RWPE2 (cell line): ENCODE data around the gene CSF3.
A peak's percentile ranks its signal among the peaks of the same experiment; 100 is the strongest.
"Not testable (repeated sequence)": the region's sequence is repeated elsewhere in the genome, so short reads cannot be mapped to it uniquely, and the experiment has no call there.

Experiments
- ATAC-seq: fragments of 200-7000 bp; cut with Tn5 transposase; 3 replicates; pipeline ENCODE4 v1.9.1; 2021; ENCODE audit warnings: low read depth
- DNase-seq: peaks from one replicate; pipeline ENCODE4 v3.0.0-alpha.2; 2020; ENCODE audit warnings: low spot score
- H3K27ac ChIP-seq: fragments of 450-650 bp; 2 replicates; pipeline ENCODE4 v1.5.1; 2017; ENCODE audit warnings: mild to moderate bottlenecking; ENCODE audit not compliant: poor library complexity, severe bottlenecking
- H3K27me3 ChIP-seq: fragments of 250-450 bp; sonication (Bioruptor Pico); 2 replicates; pipeline ENCODE4 v1.5.1; 2021; ENCODE audit warnings: mild to moderate bottlenecking, moderate library complexity; ENCODE audit not compliant: insufficient read depth, poor library complexity, severe bottlenecking
- H3K36me3 ChIP-seq: fragments of 250-450 bp; sonication (Bioruptor Pico); 2 replicates; pipeline ENCODE4 v1.5.1; 2020; ENCODE audit warnings: low read depth, mild to moderate bottlenecking, moderate library complexity
- H3K4me1 ChIP-seq: fragments of 250-450 bp; sonication (Bioruptor Pico); 2 replicates; pipeline ENCODE4 v1.5.1; 2021; ENCODE audit warnings: mild to moderate bottlenecking, moderate library complexity; ENCODE audit not compliant: insufficient read depth, poor library complexity, severe bottlenecking
- H3K4me3 ChIP-seq: fragments of 250-450 bp; sonication (Bioruptor Pico); 2 replicates; pipeline ENCODE4 v1.5.1; 2021; ENCODE audit warnings: mild to moderate bottlenecking, moderate library complexity; ENCODE audit not compliant: severe bottlenecking
- H3K9me3 ChIP-seq: fragments of 250-450 bp; sonication (Bioruptor Pico); 2 replicates; pipeline ENCODE4 v1.5.1; 2021; ENCODE audit warnings: mild to moderate bottlenecking, moderate library complexity; ENCODE audit not compliant: severe bottlenecking
- TF ChIP-seq, protein P1 (sequence below): fragments of 450-650 bp; IDR thresholded peaks from one replicate; pipeline ENCODE4 v1.5.1; 2017; ENCODE audit warnings: mild to moderate bottlenecking, moderate library complexity; ENCODE audit not compliant: poor library complexity, severe bottlenecking

Gene CSF3

GRCh38 chr17:39996162-39996561 is 19.1 kb upstream of the CSF3 start:
- H3K27me3 ChIP-seq = no peaks in the 10 kb centered on the region
- peaks cover 66% of the 10 kb centered on the region for H3K36me3 ChIP-seq
- no peak overlapping the region for H3K27ac ChIP-seq
- no peaks in the 10 kb centered on the region for H3K4me1 ChIP-seq
- TF ChIP-seq, protein P1, sequence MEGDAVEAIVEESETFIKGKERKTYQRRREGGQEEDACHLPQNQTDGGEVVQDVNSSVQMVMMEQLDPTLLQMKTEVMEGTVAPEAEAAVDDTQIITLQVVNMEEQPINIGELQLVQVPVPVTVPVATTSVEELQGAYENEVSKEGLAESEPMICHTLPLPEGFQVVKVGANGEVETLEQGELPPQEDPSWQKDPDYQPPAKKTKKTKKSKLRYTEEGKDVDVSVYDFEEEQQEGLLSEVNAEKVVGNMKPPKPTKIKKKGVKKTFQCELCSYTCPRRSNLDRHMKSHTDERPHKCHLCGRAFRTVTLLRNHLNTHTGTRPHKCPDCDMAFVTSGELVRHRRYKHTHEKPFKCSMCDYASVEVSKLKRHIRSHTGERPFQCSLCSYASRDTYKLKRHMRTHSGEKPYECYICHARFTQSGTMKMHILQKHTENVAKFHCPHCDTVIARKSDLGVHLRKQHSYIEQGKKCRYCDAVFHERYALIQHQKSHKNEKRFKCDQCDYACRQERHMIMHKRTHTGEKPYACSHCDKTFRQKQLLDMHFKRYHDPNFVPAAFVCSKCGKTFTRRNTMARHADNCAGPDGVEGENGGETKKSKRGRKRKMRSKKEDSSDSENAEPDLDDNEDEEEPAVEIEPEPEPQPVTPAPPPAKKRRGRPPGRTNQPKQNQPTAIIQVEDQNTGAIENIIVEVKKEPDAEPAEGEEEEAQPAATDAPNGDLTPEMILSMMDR = no peak
- ATAC-seq (no peak), DNase-seq (no peak)
- no peak overlapping the region for H3K4me3 ChIP-seq
- H3K9me3 ChIP-seq = no peaks in the 10 kb centered on the region

GRCh38 chr17:39996800-39997199 is 18.4 kb upstream of the CSF3 start:
- TF ChIP-seq, protein P1 = no peak
- H3K4me1 ChIP-seq = no peaks in the 10 kb centered on the region
- H3K27ac ChIP-seq = no peak overlapping the region
- ATAC-seq (no peak), DNase-seq (no peak)
- H3K36me3 ChIP-seq = peaks cover 60% of the 10 kb centered on the region
- no peak overlapping the region for H3K4me3 ChIP-seq
- H3K9me3 ChIP-seq = no peaks in the 10 kb centered on the region
- no peaks in the 10 kb centered on the region for H3K27me3 ChIP-seq

DNA sequence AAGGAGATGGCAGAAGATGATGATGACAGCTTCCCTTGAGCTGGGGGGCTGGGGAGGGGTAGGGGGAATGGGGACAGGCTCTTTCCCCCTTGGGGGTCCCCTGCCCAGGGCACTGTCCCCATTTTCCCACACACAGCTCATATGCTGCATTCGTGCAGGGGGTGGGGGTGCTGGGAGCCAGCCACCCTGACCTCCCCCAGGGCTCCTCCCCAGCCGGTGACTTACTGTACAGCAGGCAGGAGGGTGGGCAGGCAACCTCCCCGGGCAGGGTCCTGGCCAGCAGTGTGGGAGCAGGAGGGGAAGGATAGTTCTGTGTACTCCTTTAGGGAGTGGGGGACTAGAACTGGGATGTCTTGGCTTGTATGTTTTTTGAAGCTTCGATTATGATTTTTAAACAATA is 17.7 kb upstream of the CSF3 start:
- Histone ChIP-seq H3K27ac (no peak overlapping the region), H3K27me3 (no peaks in the 10 kb centered on the region), H3K9me3 (no peaks in the 10 kb centered on the region), H3K4me3 (no peak overlapping the region), H3K36me3 (peaks cover 52% of the 10 kb centered on the region), H3K4me1 (no peaks in the 10 kb centered on the region)
- no peak for ATAC-seq
- DNase-seq = no peak
- TF ChIP-seq, protein P1 = no peak

DNA sequence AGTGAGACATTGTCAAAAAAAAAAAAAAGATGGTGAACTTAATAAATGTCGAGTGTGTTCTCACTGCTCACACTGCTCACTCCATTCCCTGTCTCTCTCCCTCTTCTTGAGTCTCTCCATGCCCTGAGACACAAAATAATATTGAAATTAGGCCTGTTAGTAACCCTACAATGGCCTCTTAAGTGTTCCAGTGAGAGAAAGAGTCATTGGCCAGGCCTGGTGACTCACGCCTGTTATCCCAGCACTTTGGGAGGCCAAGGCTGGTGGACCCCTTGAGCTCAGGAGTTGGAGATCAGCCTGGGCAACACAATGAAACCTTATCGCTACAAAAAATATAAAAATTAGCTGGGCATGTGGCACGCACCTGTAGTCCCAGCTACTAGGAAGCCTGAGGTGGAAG is 16.2 kb upstream of the CSF3 start:
- H3K9me3 ChIP-seq = no peaks in the 10 kb centered on the region
- no peaks in the 10 kb centered on the region for H3K4me1 ChIP-seq
- ATAC-seq (peak; percentile 27; the same call in 1 of the 3 replicates), DNase-seq (no peak)
- peaks cover 37% of the 10 kb centered on the region for H3K36me3 ChIP-seq
- H3K27me3 ChIP-seq = no peaks in the 10 kb centered on the region
- TF ChIP-seq, protein P1 = no peak
- no peak overlapping the region for H3K27ac ChIP-seq
- no peak overlapping the region for H3K4me3 ChIP-seq

DNA sequence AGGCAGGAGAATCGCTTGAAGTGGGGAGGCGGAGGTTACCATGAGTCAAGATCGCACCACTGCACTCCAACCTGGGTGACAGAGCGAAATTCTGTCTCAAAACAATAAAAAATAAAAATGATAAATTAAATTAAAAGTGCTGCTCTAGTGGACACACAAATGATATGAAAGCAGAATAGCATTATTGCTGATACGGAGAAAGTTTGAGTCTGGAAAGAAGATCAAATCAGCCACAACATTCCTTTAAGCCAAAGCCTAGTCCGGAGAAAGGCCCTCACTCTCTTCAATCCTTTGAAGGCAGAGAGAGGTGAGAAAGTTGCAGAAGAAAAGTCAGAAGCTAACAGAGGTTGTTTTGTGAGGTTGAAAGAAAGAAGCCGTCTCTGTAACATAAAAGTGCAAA is 15.1 kb upstream of the CSF3 start:
- Histone ChIP-seq H3K4me1 (no peaks in the 10 kb centered on the region), H3K36me3 (peaks cover 26% of the 10 kb centered on the region), H3K27ac (no peak overlapping the region), H3K27me3 (no peaks in the 10 kb centered on the region), H3K9me3 (no peaks in the 10 kb centered on the region), H3K4me3 (no peak overlapping the region)
- TF ChIP-seq, protein P1 = no peak
- DNase-seq (no peak), ATAC-seq (no peak)

DNA sequence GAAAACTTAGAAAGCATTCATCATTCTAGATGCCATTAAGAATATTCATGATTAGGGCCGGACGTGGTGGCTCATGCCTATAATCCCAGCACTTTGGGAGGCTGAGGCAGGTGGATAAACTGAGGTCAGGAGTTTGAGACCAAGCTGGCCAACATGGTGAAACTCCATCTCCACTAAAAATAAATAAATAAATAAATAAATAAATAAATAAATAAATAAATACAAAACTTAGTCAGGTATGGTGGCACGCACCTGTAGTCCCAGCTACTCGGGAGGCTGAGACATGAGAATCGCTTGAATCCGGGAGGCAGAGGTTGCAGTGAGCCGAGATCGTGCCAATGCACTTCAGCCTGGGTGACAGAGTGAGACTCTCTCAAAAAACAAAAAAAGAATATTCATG is 13.9 kb upstream of the CSF3 start:
- not testable (repeated sequence) for DNase-seq, H3K4me1 ChIP-seq, H3K9me3 ChIP-seq, H3K27ac ChIP-seq, ATAC-seq, H3K4me3 ChIP-seq, H3K27me3 ChIP-seq
- H3K36me3 ChIP-seq = peaks cover 16% of the 10 kb centered on the region
